GM18511 (cell line): ENCODE measurements around the gene KCNK4.
"Not testable (repeated sequence)": the region's sequence is repeated elsewhere in the genome, so short reads cannot be mapped to it uniquely, and the experiment has no call there.

Experiments used
- ATAC-seq: cut with Tn5 transposase; IDR thresholded peaks from one replicate; pipeline ENCODE4 v1.9.1; 2021; ENCODE audit warnings: mild to moderate bottlenecking, moderate library complexity; ENCODE audit not compliant: unreplicated experiment

KCNK4 gene

GRCh38 chr11:64322925-64323260, 31.8 kb downstream of the KCNK4 start:
- no peak for ATAC-seq

- ATAC-seq: no peak
Observed at GRCh38 chr11:64323373-64323772, 32.3 kb downstream of the KCNK4 start.

GRCh38 chr11:64323984-64324383, 32.9 kb downstream of the KCNK4 start:
- not testable (repeated sequence) for ATAC-seq

- ATAC-seq: no peak
Observed at GRCh38 chr11:64324692-64325469, 33.8 kb downstream of the KCNK4 start.

GRCh38 chr11:64327375-64327774, 36.3 kb downstream of the KCNK4 start:
- ATAC-seq: no peak

GRCh38 chr11:64327993-64328392, 36.9 kb downstream of the KCNK4 start:
- ATAC-seq: no peak

GRCh38 chr11:64330888-64331287, 39.8 kb downstream of the KCNK4 start:
- ATAC-seq: no peak

- peak; percentile 59 for ATAC-seq
Observed at GRCh38 chr11:64331569-64332371, 40.7 kb downstream of the KCNK4 start.

- ATAC-seq: no peak
Observed at GRCh38 chr11:64333556-64333955, 42.5 kb downstream of the KCNK4 start.

GRCh38 chr11:64334764-64335735, 43.9 kb downstream of the KCNK4 start:
- ATAC-seq: peak; percentile 81

GRCh38 chr11:64337538-64338249, 46.6 kb downstream of the KCNK4 start:
- no peak for ATAC-seq

GRCh38 chr11:64338716-64339115, 47.6 kb downstream of the KCNK4 start:
- ATAC-seq: no peak

- ATAC-seq: no peak
Observed at GRCh38 chr11:64339286-64339685, 48.2 kb downstream of the KCNK4 start.

- peak; percentile 68 for ATAC-seq
Observed at GRCh38 chr11:64339754-64340408, 48.8 kb downstream of the KCNK4 start, which contains the start of gene CCDC88B. Gene CCDC88B (plus strand): TSS chr11:64340204. CDS start chr11:64340267, 63 bp downstream.

GRCh38 chr11:64340671-64341335, 49.7 kb downstream of the KCNK4 start:
- peak; percentile 40 for ATAC-seq

GRCh38 chr11:64341429-64341828, 50.3 kb downstream of the KCNK4 start:
- no peak for ATAC-seq

- ATAC-seq: no peak
Observed at GRCh38 chr11:64341851-64342791, 51.0 kb downstream of the KCNK4 start.
